ENCODE results near the gene FPR2.
A peak's percentile ranks its signal among the peaks of the same experiment; 100 is the strongest.

FPR2 gene

DNA sequence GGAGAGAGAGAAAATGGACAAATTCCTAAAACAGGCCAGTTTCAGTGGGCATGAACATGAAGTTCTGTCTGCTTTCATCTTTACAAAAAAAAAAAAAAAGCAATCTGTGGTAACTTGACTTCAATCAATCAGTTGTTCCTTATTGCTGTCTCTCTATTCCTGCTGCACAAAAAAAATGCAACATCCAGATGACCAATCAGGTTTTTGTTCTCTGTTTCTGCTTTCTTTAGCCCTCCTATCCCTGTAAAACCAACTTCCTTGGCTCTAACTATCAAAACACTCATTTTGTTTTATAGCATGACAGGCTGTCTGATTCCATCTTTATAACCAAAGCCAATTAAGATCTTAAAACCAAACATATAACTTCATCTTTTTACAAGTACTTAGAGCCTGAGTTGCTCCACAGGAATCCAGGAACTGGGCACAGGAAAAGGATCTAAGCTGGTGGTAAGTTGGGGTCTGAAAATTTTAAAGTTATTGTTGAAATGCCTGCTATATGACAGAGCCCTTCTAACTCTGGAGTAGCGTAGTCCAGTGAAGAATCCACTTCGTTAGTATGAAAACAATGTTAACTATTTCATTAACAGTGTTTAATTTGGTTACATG, 34.0 kb downstream of the FPR2 start, which contains the start of gene FPR3:
FPR3 (plus strand) TSS at position 273 of the 606 bp plus-strand sequence. CDS start 28,592 bp downstream, outside the sequence.
- no peak within 1 kb of the TSS for H3K27ac ChIP-seq
- ChIA-PET POLR2A (ENCODE audit: low non-redundant PET) (no interaction called here), CTCF (interaction anchor here (0.6 kb wide), 1 partner anchor 1321 kb away, joined by 9 read pairs; no protein-coding TSS in a partner anchor)
- no peak for DNase-seq (ENCODE audit: low spot score)
- TF ChIP-seq, protein P1, sequence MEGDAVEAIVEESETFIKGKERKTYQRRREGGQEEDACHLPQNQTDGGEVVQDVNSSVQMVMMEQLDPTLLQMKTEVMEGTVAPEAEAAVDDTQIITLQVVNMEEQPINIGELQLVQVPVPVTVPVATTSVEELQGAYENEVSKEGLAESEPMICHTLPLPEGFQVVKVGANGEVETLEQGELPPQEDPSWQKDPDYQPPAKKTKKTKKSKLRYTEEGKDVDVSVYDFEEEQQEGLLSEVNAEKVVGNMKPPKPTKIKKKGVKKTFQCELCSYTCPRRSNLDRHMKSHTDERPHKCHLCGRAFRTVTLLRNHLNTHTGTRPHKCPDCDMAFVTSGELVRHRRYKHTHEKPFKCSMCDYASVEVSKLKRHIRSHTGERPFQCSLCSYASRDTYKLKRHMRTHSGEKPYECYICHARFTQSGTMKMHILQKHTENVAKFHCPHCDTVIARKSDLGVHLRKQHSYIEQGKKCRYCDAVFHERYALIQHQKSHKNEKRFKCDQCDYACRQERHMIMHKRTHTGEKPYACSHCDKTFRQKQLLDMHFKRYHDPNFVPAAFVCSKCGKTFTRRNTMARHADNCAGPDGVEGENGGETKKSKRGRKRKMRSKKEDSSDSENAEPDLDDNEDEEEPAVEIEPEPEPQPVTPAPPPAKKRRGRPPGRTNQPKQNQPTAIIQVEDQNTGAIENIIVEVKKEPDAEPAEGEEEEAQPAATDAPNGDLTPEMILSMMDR (conservative IDR thresholded peaks at IDR 0.05; ENCODE audit: low read depth): no peak

DNA sequence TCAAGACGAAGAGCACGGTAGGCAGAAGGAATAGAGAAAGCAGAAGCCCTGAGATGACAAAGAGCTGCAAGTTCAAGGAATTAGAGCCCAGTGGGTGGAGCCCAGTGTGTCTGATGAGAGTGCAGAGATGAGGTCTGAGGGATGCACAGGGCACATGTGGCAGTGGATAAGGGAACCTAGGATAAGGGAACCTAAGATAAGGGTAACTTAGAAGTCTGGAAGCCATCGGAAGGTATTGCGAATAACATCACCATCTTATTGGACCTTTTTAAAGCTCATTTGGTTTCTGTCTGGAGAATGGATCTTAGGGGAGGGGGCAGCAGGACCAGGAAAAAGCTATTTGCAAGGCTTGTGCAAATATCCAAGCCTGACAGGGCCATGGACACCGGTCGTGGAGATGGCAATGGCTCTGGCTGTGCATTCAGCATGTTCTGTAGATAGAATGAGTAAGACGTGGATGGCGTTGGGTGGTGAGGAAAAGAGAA, 35.3 kb downstream of the FPR2 start:
- TF ChIP-seq, protein P1 (conservative IDR thresholded peaks at IDR 0.05; ENCODE audit: low read depth): no peak
- CTCF ChIA-PET: interaction anchor here (0.5 kb wide), 1 partner anchor 53 kb away, joined by 4 read pairs; no protein-coding TSS in a partner anchor
- POLR2A ChIA-PET (ENCODE audit: low non-redundant PET): no interaction called here
- DNase-seq (ENCODE audit: low spot score): no peak
- no peak overlapping the region for H3K27ac ChIP-seq

DNA sequence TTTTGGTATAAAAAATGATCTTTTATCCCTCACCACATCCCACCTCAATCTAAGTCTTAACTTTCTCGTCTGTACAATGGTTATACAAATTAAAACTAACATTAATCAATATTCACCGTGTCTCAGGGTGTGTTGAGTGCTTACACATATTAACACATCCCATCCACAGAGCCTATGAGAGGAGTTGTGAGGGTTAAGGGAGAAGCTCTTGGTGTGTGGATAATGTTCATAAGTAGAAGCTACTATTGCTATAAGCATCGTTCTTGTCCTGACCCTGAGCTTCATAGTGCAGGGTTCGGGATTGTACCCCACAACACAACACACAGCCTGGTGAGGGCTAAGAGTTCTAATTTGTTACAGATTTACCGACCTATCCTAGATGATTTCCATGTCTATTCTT, 36.5 kb downstream of the FPR2 start:
- POLR2A ChIA-PET (ENCODE audit: low non-redundant PET): no interaction called here
- CTCF ChIA-PET: interaction anchor here (0.7 kb wide), 2 partner anchors 21 to 59 kb away, joined by 3 to 4 read pairs; no protein-coding TSS in a partner anchor
- no peak overlapping the region for H3K27ac ChIP-seq
- TF ChIP-seq, protein P1 (conservative IDR thresholded peaks at IDR 0.05; ENCODE audit: low read depth): no peak
- DNase-seq (ENCODE audit: low spot score): no peak

DNA sequence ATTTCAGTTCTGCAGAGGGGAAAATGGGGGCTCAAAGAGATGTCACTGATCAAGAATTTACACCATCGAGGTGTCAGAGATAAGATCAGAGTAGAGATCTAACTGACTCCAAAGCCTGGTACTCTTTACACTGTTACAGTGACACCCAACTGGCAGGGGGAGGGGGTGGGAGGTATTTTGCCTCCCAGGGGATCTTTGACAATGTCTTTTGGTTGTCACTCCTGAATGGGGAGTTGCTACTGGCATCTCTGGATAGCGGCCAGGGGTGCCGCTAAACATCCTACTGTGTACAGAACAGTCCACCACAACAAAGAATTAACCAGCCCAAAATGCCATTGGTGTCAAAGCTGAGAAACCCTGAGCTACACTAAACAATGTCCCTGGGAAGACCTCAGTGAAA, 37.1 kb downstream of the FPR2 start:
- no peak for DNase-seq (ENCODE audit: low spot score)
- TF ChIP-seq, protein P1 (conservative IDR thresholded peaks at IDR 0.05; ENCODE audit: low read depth): no peak
- no peak overlapping the region for H3K27ac ChIP-seq
- ChIA-PET CTCF (interaction anchor here (0.7 kb wide), 2 partner anchors 22 to 60 kb away, joined by 3 to 4 read pairs; no protein-coding TSS in a partner anchor), POLR2A (ENCODE audit: low non-redundant PET) (no interaction called here)

DNA sequence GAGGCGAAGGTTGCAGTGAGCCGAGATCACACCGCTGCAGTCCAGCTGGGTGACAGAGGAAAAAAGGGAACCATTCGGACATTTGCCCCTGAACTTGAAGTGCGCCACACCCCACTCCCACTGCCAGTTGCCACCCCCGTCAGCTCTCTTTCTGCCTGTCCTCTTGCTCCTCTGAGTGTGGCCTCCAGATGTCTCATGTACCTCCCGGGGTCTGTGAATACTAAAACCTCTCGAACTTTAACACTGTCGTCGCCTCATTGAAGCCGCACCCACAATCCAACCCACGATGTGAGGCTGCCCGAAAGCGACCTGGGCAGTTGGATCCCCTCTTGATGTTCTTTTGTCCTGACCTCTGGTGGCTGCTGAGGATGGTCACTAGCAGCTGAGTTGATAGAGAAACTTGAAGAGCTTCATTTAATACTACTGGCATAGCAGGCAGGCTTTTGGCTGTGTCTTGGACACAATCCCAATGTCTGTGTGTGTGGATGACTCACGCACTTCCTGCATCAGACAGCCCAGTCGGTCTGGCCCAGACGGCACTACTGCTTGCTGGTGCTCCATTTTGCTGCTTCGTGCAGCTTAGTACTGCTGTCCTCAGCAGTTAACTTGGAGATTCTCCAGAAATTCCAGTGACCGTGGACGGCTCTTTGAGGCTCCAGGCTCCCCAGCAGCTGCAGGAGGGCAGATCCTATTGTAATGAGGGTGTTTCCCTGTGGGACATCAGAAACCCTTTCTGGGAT, 38.2 kb downstream of the FPR2 start:
- H3K27ac ChIP-seq: peak overlapping the region; percentile 90

More for the DNA sequence above, 38.2 kb downstream of the FPR2 start:
- DNase-seq (ENCODE audit: low spot score): peak; percentile 85
- ChIA-PET CTCF (interaction anchor here (0.7 to 0.8 kb wide), 2 partner anchors 22 to 317 kb away, joined by 3 to 4 read pairs; no protein-coding TSS in a partner anchor), POLR2A (ENCODE audit: low non-redundant PET) (no interaction called here)
- TF ChIP-seq, protein P1 (conservative IDR thresholded peaks at IDR 0.05; ENCODE audit: low read depth): no peak; the same call in 1 of the 2 replicates
